Neural cell (in vitro differentiated cells): Measurements from ENCODE around the gene CETP. TPM values are rescaled to one million over a fixed set of nuclear protein-coding genes. Genes with fewer than 3 reads are reported as not detected.
"Not testable (repeated sequence)": the region's sequence is repeated elsewhere in the genome, so short reads cannot be mapped to it uniquely, and the experiment has no call there.

ENCODE experiments used
- H2AFZ ChIP-seq: fragments of 200-600, 300-800 bp; sonication (generic), shearing (Covaris generic); 2 replicates; pipeline ENCODE4 v1.6.0; 2014; ENCODE audit warnings: low read depth, mild to moderate bottlenecking, antibody characterized with exemption, low read length, moderate library complexity
- H3F3A ChIP-seq: fragments of 200-600 bp; shearing (Covaris generic); 2 replicates; pipeline ENCODE4 v1.6.1; 2016; ENCODE audit warnings: mild to moderate bottlenecking, moderate library complexity, mixed read lengths, antibody characterized with exemption, low read length; ENCODE audit not compliant: insufficient read depth, poor library complexity, severe bottlenecking
- H3K27ac ChIP-seq: fragments of 200-600, 300-800 bp; sonication (generic), shearing (Covaris generic); 2 replicates; pipeline ENCODE4 v1.5.1; 2014; ENCODE audit warnings: mild to moderate bottlenecking, low read length, moderate library complexity
- H3K27me3 ChIP-seq: fragments of 300-800, 200-600 bp; sonication (generic), shearing (Covaris generic); 2 replicates; pipeline ENCODE4 v1.6.0; 2014; ENCODE audit warnings: mild to moderate bottlenecking, low read depth, low read length, moderate library complexity; ENCODE audit not compliant: insufficient read depth
- H3K36me3 ChIP-seq: fragments of 300-800, 200-600 bp; sonication (generic), shearing (Covaris generic); 2 replicates; pipeline ENCODE4 v1.5.1; 2014; ENCODE audit warnings: mild to moderate bottlenecking, antibody characterized with exemption, low read length, moderate library complexity; ENCODE audit not compliant: insufficient read depth
- H3K4me2 ChIP-seq: fragments of 300-800, 200-600 bp; sonication (generic), shearing (Covaris generic); 2 replicates; pipeline ENCODE4 v1.6.0; 2014; ENCODE audit warnings: mild to moderate bottlenecking, low read length
- H3K4me3 ChIP-seq: fragments of 300-800, 200-600 bp; sonication (generic), shearing (Covaris generic); 2 replicates; pipeline ENCODE4 v1.5.1; 2014; ENCODE audit warnings: mild to moderate bottlenecking, low read length, moderate library complexity
- H3K79me2 ChIP-seq: fragments of 200-600 bp; shearing (Covaris generic); replicated peaks from 2 replicates; pipeline ENCODE4 v1.6.0; 2014; ENCODE audit warnings: mild to moderate bottlenecking, low read length, moderate library complexity; ENCODE audit not compliant: insufficient read depth
- H3K9ac ChIP-seq: fragments of 300-800, 200-600 bp; sonication (generic), shearing (Covaris generic); 2 replicates; pipeline ENCODE4 v1.6.1; 2016; ENCODE audit warnings: mild to moderate bottlenecking, low read length, mixed read lengths
- H3K9me2 ChIP-seq: fragments of 200-600 bp; shearing (Covaris generic); 2 replicates; pipeline ENCODE4 v1.6.1; 2016; ENCODE audit warnings: mild to moderate bottlenecking, low read length, mixed read lengths; ENCODE audit not compliant: insufficient read depth
- H3K9me3 ChIP-seq: fragments of 200-600, 300-800 bp; sonication (generic), shearing (Covaris generic); 2 replicates; pipeline ENCODE4 v1.6.1; 2016; ENCODE audit warnings: mild to moderate bottlenecking, mixed run types, low read length, moderate library complexity, mixed read lengths
- H4K20me1 ChIP-seq: fragments of 200-600 bp; shearing (Covaris generic); 2 replicates; pipeline ENCODE4 v1.6.1; 2016; ENCODE audit warnings: mild to moderate bottlenecking, mixed run types; ENCODE audit not compliant: insufficient read depth
- CTCF ChIP-seq: fragments of 450-650 bp; IDR thresholded peaks from 2 replicates; pipeline ENCODE4 v1.5.1; 2014; ENCODE audit warnings: antibody characterized with exemption, mild to moderate bottlenecking, moderate library complexity; ENCODE audit not compliant: poor library complexity, severe bottlenecking
- EP300 ChIP-seq: fragments of 450-650 bp; conservative IDR thresholded peaks from 2 replicates; pipeline ENCODE4 v1.6.1; 2014; ENCODE audit warnings: antibody characterized with exemption, mild to moderate bottlenecking, moderate library complexity; ENCODE audit not compliant: poor library complexity, severe bottlenecking
- POLR2AphosphoS5 ChIP-seq: IDR thresholded peaks from 2 replicates; pipeline ENCODE4 v1.6.1; 2012
- RAD21 ChIP-seq: fragments of 450-650 bp; conservative IDR thresholded peaks from 2 replicates; pipeline ENCODE4 v1.6.1; 2014; ENCODE audit warnings: antibody characterized with exemption, mild to moderate bottlenecking, moderate library complexity
- REST ChIP-seq: IDR thresholded peaks from 2 replicates; pipeline ENCODE4 v1.6.1; 2012; ENCODE audit warnings: borderline replicate concordance
- SMC3 ChIP-seq: fragments of 450-650 bp; conservative IDR thresholded peaks from 2 replicates; pipeline ENCODE4 v1.6.1; 2014; ENCODE audit warnings: antibody characterized with exemption, mild to moderate bottlenecking, moderate library complexity; ENCODE audit not compliant: poor library complexity
- TAF1 ChIP-seq: IDR thresholded peaks from 2 replicates; pipeline ENCODE4 v1.6.1; 2012; ENCODE audit warnings: low read depth
- polyA plus RNA-seq: library from polyadenylated mRNA; depleted of rRNA; stranded (reverse); fragments of >200 nt; gene quantifications from 2 replicates; pipeline ENCODE4 v1.2.3, GENCODE V29; 2014

Gene CETP
- polyA plus RNA-seq, 1 donor from 2014 or later = not detected

- Histone ChIP-seq H3K27ac (no peak overlapping the region), H3K36me3 (no peaks in the 10 kb centered on the region), H3K9ac (no peak overlapping the region), H3K4me2 (no peak overlapping the region), H3K27me3 (no peaks in the 10 kb centered on the region), H3K9me3 (no peaks in the 10 kb centered on the region), H3K9me2 (no peaks in the 10 kb centered on the region), H3F3A (no peaks in the 10 kb centered on the region), H3K4me3 (no peak overlapping the region), H2AFZ (no peak overlapping the region), H3K79me2 (no peaks in the 10 kb centered on the region), H4K20me1 (no peaks in the 10 kb centered on the region)
- TF ChIP-seq RAD21 = no peak
- no peak for TF ChIP-seq EP300
- TF ChIP-seq TAF1 = no peak
These were observed 10.9 kb downstream of the CETP start for GRCh38 chr16:56972403-56973293.

GRCh38 chr16:56973294-56973689 is 11.5 kb downstream of the CETP start:
- H3K9me3 ChIP-seq = no peaks in the 10 kb centered on the region
- H2AFZ ChIP-seq = no peak overlapping the region
- H3K27ac ChIP-seq = no peak overlapping the region
- no peaks in the 10 kb centered on the region for H3F3A ChIP-seq
- no peaks in the 10 kb centered on the region for H3K9me2 ChIP-seq
- H3K4me3 ChIP-seq = no peak overlapping the region
- H4K20me1 ChIP-seq = no peaks in the 10 kb centered on the region
- H3K4me2 ChIP-seq = no peak overlapping the region
- no peak for TF ChIP-seq RAD21
- TF ChIP-seq SMC3 = no peak
- TF ChIP-seq CTCF = no peak
- TF ChIP-seq REST = no peak
- no peak for TF ChIP-seq POLR2AphosphoS5
- no peak for TF ChIP-seq TAF1
- no peaks in the 10 kb centered on the region for H3K79me2 ChIP-seq
- H3K27me3 ChIP-seq = no peaks in the 10 kb centered on the region
- H3K9ac ChIP-seq = no peak overlapping the region
- H3K36me3 ChIP-seq = no peaks in the 10 kb centered on the region

GRCh38 chr16:56973899-56974298 is 12.1 kb downstream of the CETP start:
- not testable (repeated sequence) for H3K4me3 ChIP-seq, H4K20me1 ChIP-seq, H3K79me2 ChIP-seq, H3K36me3 ChIP-seq, H3K27me3 ChIP-seq, H3K9me3 ChIP-seq, H3K9me2 ChIP-seq, H3K4me2 ChIP-seq, H3K27ac ChIP-seq, H3F3A ChIP-seq, H3K9ac ChIP-seq, H2AFZ ChIP-seq
